GM13976 (cell line): Measurements from ENCODE around the gene SEMA5B.

Experiments
- DNase-seq: peaks from one replicate; pipeline ENCODE4 v3.0.0; 2012; ENCODE audit warnings: low spot score
- in situ Hi-C: fragments of 300-500 bp; cut with MboI; formaldehyde crosslinking; loops from one replicate; pipeline ENCODE4 v1.12.0; 2022; ENCODE audit warnings: low sequenced_read_pairs, mixed read lengths, inconsistent platforms; ENCODE audit not compliant: unreplicated experiment
- TF ChIP-seq, protein P1 (sequence below): IDR thresholded peaks from 2 replicates; pipeline ENCODE4 v1.5.1; 2012; ENCODE audit warnings: borderline replicate concordance, mild to moderate bottlenecking; ENCODE audit not compliant: insufficient read depth; ENCODE audit errors: extremely low read depth, missing control alignments, control extremely low read depth

SEMA5B gene

DNA sequence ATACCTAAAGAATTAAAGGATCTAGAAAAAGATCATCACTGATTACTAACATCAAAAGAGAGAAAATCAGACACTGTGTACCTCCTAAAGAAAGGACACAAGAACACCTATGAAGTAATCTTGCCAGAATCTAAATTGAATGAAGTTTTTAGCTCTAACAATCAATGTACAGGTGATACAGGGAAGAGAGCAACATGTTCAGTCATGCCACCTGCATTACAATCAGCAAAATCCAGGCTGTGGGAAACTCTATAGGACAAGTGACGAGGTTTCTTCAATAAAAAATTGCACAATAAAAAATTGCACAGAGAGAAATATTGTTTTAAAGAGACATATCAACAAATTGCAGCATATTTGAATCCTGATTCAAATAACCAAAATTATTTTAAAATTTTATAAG lies 93.3 kb downstream of the SEMA5B start:
- TF ChIP-seq, protein P1, sequence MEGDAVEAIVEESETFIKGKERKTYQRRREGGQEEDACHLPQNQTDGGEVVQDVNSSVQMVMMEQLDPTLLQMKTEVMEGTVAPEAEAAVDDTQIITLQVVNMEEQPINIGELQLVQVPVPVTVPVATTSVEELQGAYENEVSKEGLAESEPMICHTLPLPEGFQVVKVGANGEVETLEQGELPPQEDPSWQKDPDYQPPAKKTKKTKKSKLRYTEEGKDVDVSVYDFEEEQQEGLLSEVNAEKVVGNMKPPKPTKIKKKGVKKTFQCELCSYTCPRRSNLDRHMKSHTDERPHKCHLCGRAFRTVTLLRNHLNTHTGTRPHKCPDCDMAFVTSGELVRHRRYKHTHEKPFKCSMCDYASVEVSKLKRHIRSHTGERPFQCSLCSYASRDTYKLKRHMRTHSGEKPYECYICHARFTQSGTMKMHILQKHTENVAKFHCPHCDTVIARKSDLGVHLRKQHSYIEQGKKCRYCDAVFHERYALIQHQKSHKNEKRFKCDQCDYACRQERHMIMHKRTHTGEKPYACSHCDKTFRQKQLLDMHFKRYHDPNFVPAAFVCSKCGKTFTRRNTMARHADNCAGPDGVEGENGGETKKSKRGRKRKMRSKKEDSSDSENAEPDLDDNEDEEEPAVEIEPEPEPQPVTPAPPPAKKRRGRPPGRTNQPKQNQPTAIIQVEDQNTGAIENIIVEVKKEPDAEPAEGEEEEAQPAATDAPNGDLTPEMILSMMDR: no peak
- in situ Hi-C loops: no loop called here
- no peak for DNase-seq

DNA sequence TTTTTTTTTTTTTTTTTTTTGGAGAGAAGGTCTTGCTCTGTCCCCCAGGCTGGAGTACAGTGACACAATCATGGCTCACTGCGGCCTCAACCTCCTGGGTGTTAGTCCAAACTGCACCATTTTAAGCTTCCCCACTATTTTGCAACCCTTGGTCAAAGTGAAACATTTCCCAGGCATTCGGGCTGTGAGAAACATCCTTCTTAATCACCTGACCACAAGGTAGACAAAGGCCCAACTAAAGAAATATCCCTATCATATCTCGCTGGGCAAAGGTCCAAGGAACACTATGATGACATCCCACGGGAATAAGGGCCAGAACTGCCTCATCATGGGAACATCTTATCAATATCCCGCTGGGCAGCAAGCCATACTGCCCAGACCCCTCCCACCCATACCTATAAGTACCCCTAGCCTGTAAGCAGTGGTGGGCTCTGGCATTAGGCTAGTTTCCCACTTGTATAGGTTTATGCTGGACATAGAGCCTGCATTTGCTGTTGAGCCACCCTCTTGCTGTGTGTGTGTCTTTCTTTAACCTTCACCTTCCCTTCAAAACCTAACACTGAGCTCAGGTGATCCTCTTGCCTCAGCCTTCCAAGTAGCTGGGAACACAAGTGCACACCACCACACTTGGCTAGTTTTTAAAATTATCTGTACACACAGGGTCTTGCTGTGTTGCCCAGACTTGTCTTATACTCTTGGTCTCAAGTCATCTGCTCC lies 95.2 kb downstream of the SEMA5B start:
- TF ChIP-seq, protein P1: no peak
- in situ Hi-C loops: no loop called here
- no peak for DNase-seq

DNA sequence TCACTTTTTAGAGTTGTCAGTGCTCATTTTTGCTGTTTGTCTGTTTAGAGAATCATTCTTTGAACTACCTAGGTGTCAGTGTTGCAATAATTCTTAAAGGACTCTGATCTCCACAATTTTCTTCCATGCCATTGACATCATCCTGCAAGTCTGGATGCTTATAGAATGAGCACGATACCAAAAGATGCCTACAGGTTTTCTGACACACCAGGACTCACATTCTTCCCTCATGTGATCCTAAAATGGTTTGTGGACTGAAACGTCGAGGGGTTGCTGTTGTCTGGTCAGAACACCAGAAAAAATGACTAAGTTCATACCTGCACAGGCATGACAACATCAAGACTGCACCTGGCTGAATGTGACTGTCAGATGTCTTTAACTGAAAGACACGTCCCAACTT lies 95.9 kb downstream of the SEMA5B start:
- no peak for DNase-seq
- TF ChIP-seq, protein P1: no peak
- in situ Hi-C loops: no loop called here

DNA sequence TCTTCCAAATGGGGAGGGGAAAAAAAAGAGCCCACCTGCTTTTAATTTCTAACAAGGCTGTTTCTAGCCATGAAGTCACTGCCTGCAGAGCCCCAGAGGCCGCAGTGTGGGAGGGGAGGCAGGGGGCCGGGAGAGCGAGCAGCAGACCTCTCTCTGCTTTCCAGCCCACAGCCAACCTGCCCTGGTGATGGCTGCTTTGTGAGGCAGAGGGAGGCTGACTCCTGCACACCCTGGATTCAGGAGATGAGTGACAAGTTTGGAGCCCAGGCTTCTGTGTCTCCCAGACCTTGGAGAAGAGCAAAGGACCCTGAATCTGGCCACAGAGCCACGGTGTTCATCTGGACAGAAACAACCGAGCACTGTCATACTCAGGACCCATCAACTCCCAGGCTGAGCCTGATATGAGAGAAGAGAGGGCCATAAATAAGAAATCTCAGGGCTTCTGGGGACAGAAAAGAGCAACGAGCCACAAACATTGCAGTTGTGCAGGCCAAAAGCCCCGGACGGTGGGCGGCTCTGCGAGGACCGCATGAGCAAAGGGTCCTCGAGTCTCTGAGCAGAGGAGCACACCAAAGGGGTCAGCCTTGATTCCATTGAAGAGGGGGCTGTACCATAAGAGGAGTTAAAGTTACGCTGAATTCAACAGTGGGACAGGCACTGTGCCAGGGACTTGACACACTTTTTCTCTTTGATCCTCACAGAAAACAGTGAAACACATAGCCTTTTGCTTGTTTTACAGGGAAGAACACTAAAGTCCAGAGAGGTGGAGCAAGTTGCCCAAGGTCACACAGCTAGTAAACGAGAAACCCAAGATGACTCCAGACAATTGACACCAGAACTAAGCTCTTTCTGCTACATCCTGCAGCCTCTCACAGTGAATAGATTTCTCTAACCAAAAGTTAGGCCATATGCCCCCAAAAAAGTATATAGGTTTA lies 97.2 kb downstream of the SEMA5B start:
- TF ChIP-seq, protein P1: no peak
- in situ Hi-C loops: no loop called here
- no peak for DNase-seq

DNA sequence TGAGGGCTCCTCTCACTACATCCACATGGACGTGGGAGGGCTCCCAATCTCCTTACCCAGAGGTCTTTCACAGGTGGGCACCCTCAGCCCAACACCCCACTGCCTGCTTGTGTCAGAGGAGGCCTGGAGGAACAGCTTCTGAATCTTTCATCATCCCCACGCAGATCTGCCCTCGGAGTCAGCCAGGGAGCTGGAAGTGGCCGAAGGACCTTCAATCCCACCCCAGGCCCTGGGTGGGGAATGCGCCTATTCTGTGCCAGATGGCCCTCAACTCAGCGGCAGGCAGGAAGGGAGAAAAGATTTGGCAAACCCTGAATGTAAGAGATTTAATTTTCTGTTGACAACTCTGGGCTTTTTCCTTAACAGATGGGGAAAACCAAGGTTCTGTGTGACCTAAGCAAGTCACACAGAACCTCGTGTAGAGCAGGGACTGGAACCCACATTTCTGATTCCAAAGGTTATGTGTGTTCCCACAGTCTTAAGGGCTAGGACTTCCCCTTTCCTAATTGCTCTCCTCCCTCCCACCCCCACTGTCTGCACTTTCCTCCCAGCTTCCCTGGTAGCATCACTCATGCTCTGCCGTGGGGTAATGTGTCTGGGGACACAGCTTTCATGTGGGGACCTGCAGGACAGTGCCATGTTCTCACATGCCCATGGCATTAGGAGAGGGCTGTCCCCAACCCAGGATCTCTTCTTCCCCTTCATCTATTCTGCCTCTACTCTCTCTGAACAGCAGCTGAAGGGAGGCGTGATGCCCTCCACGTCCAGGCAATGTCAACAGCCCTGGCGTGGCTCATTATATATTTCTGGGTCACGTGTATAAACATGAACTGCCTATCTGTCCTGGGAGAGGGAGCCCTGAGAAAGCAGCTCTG lies 98.1 kb downstream of the SEMA5B start:
- no peak for DNase-seq

More for the DNA sequence above, 98.1 kb downstream of the SEMA5B start:
- in situ Hi-C loops: no loop called here
- TF ChIP-seq, protein P1: no peak
